ENCODE results near the gene KCNH4.
A peak's percentile ranks its signal among the peaks of the same experiment; 100 is the strongest.
"Not testable (repeated sequence)": the region's sequence is repeated elsewhere in the genome, so short reads cannot be mapped to it uniquely, and the experiment has no call there.

The KCNH4 gene

GRCh38 chr17:42206153-42206612 is 25.2 kb upstream of the KCNH4 start:
- H3K4me1 ChIP-seq (ENCODE audit: control insufficient read depth, insufficient read depth, low read length); H3K27me3 ChIP-seq (ENCODE audit: control insufficient read depth, insufficient read depth, low read length); H3K4me3 ChIP-seq (ENCODE audit: low read length); H3K9ac ChIP-seq (ENCODE audit: low read depth, low read length); H3K9me3 ChIP-seq (replicated peaks; ENCODE audit: low read length); H3K4me2 ChIP-seq (ENCODE audit: low read length): not testable (repeated sequence)
- H3K36me3 ChIP-seq (ENCODE audit: insufficient read depth, low read length), result peaks cover 39% of the 10 kb centered on the region

GRCh38 chr17:42203354-42203753 is 22.4 kb upstream of the KCNH4 start:
- peaks cover 7% of the 10 kb centered on the region for H3K4me1 ChIP-seq (ENCODE audit: control insufficient read depth, insufficient read depth, low read length)
- no peak overlapping the region for H3K4me3 ChIP-seq (ENCODE audit: low read length)
- H3K27me3 ChIP-seq (ENCODE audit: control insufficient read depth, insufficient read depth, low read length), result no peaks in the 10 kb centered on the region
- H3K9ac ChIP-seq (ENCODE audit: low read depth, low read length), result no peak overlapping the region
- H3K36me3 ChIP-seq (ENCODE audit: insufficient read depth, low read length), result peaks cover 29% of the 10 kb centered on the region
- no peak overlapping the region for H3K4me2 ChIP-seq (ENCODE audit: low read length)
- no peaks in the 10 kb centered on the region for H3K9me3 ChIP-seq (replicated peaks; ENCODE audit: low read length)

GRCh38 chr17:42202696-42203095 is 21.8 kb upstream of the KCNH4 start:
- no peak overlapping the region for H3K4me2 ChIP-seq (ENCODE audit: low read length)
- H3K9me3 ChIP-seq (replicated peaks; ENCODE audit: low read length), result no peaks in the 10 kb centered on the region
- peaks cover 29% of the 10 kb centered on the region for H3K36me3 ChIP-seq (ENCODE audit: insufficient read depth, low read length)
- H3K27me3 ChIP-seq (ENCODE audit: control insufficient read depth, insufficient read depth, low read length), result no peaks in the 10 kb centered on the region
- no peak overlapping the region for H3K4me3 ChIP-seq (ENCODE audit: low read length)
- H3K4me1 ChIP-seq (ENCODE audit: control insufficient read depth, insufficient read depth, low read length), result peaks cover 7% of the 10 kb centered on the region
- H3K9ac ChIP-seq (ENCODE audit: low read depth, low read length), result no peak overlapping the region

GRCh38 chr17:42202159-42202558 is 21.2 kb upstream of the KCNH4 start:
- Histone ChIP-seq H3K9me3 (replicated peaks; ENCODE audit: low read length) (no peaks in the 10 kb centered on the region), H3K4me3 (ENCODE audit: low read length) (no peak overlapping the region), H3K4me1 (ENCODE audit: control insufficient read depth, insufficient read depth, low read length) (peaks cover 7% of the 10 kb centered on the region), H3K4me2 (ENCODE audit: low read length) (no peak overlapping the region), H3K27me3 (ENCODE audit: control insufficient read depth, insufficient read depth, low read length) (no peaks in the 10 kb centered on the region), H3K9ac (ENCODE audit: low read depth, low read length) (no peak overlapping the region), H3K36me3 (ENCODE audit: insufficient read depth, low read length) (peaks cover 24% of the 10 kb centered on the region)

GRCh38 chr17:42201458-42201772 is 20.5 kb upstream of the KCNH4 start:
- H3K9me3 ChIP-seq (replicated peaks; ENCODE audit: low read length), result no peaks in the 10 kb centered on the region
- H3K4me3 ChIP-seq (ENCODE audit: low read length), result no peak overlapping the region
- H3K36me3 ChIP-seq (ENCODE audit: insufficient read depth, low read length), result peaks cover 24% of the 10 kb centered on the region
- peaks cover 7% of the 10 kb centered on the region for H3K4me1 ChIP-seq (ENCODE audit: control insufficient read depth, insufficient read depth, low read length)
- H3K27me3 ChIP-seq (ENCODE audit: control insufficient read depth, insufficient read depth, low read length), result no peaks in the 10 kb centered on the region
- no peak overlapping the region for H3K4me2 ChIP-seq (ENCODE audit: low read length)
- H3K9ac ChIP-seq (ENCODE audit: low read depth, low read length), result no peak overlapping the region

GRCh38 chr17:42200706-42201457 is 19.9 kb upstream of the KCNH4 start:
- H3K9ac ChIP-seq (ENCODE audit: low read depth, low read length), result no peak overlapping the region
- H3K4me1 ChIP-seq (ENCODE audit: control insufficient read depth, insufficient read depth, low read length), result peaks cover 7% of the 10 kb centered on the region
- peaks cover 24% of the 10 kb centered on the region for H3K36me3 ChIP-seq (ENCODE audit: insufficient read depth, low read length)

GRCh38 chr17:42199416-42200011 is 18.6 kb upstream of the KCNH4 start:
- H3K9ac ChIP-seq (ENCODE audit: low read depth, low read length), result no peak overlapping the region
- no peaks in the 10 kb centered on the region for H3K9me3 ChIP-seq (replicated peaks; ENCODE audit: low read length)
- H3K4me3 ChIP-seq (ENCODE audit: low read length), result no peak overlapping the region
- no peaks in the 10 kb centered on the region for H3K27me3 ChIP-seq (ENCODE audit: control insufficient read depth, insufficient read depth, low read length)
- H3K4me1 ChIP-seq (ENCODE audit: control insufficient read depth, insufficient read depth, low read length), result peaks cover 8% of the 10 kb centered on the region
- H3K4me2 ChIP-seq (ENCODE audit: low read length), result no peak overlapping the region
- peaks cover 20% of the 10 kb centered on the region for H3K36me3 ChIP-seq (ENCODE audit: insufficient read depth, low read length)

More at GRCh38 chr17:42200706-42201457, 19.9 kb upstream of the KCNH4 start:
- H3K9me3 ChIP-seq (replicated peaks; ENCODE audit: low read length), result no peaks in the 10 kb centered on the region
- H3K27me3 ChIP-seq (ENCODE audit: control insufficient read depth, insufficient read depth, low read length), result no peaks in the 10 kb centered on the region
- no peak overlapping the region for H3K4me3 ChIP-seq (ENCODE audit: low read length)
- no peak overlapping the region for H3K4me2 ChIP-seq (ENCODE audit: low read length)

GRCh38 chr17:42198897-42199296 is 18.0 kb upstream of the KCNH4 start:
- no peak overlapping the region for H3K9ac ChIP-seq (ENCODE audit: low read depth, low read length)
- no peak overlapping the region for H3K4me2 ChIP-seq (ENCODE audit: low read length)
- no peaks in the 10 kb centered on the region for H3K27me3 ChIP-seq (ENCODE audit: control insufficient read depth, insufficient read depth, low read length)
- no peaks in the 10 kb centered on the region for H3K9me3 ChIP-seq (replicated peaks; ENCODE audit: low read length)
- H3K36me3 ChIP-seq (ENCODE audit: insufficient read depth, low read length), result peaks cover 16% of the 10 kb centered on the region
- H3K4me1 ChIP-seq (ENCODE audit: control insufficient read depth, insufficient read depth, low read length), result peaks cover 12% of the 10 kb centered on the region
- no peak overlapping the region for H3K4me3 ChIP-seq (ENCODE audit: low read length)

GRCh38 chr17:42197564-42198156 is 16.7 kb upstream of the KCNH4 start:
- H3K9me3 ChIP-seq (replicated peaks; ENCODE audit: low read length), result no peaks in the 10 kb centered on the region
- H3K4me3 ChIP-seq (ENCODE audit: low read length), result no peak overlapping the region
- H3K4me1 ChIP-seq (ENCODE audit: control insufficient read depth, insufficient read depth, low read length), result peaks cover 18% of the 10 kb centered on the region
- H3K4me2 ChIP-seq (ENCODE audit: low read length), result no peak overlapping the region
- peaks cover 15% of the 10 kb centered on the region for H3K36me3 ChIP-seq (ENCODE audit: insufficient read depth, low read length)
- H3K9ac ChIP-seq (ENCODE audit: low read depth, low read length), result no peak overlapping the region
- no peaks in the 10 kb centered on the region for H3K27me3 ChIP-seq (ENCODE audit: control insufficient read depth, insufficient read depth, low read length)

- Histone ChIP-seq H3K4me2 (ENCODE audit: low read length) (peak within 1 kb of the TSS; percentile 95), H3K27me3 (ENCODE audit: control insufficient read depth, insufficient read depth, low read length) (no peaks in the 10 kb centered on the region), H3K36me3 (ENCODE audit: insufficient read depth, low read length) (no peaks in the 10 kb centered on the region), H3K4me1 (ENCODE audit: control insufficient read depth, insufficient read depth, low read length) (peaks cover 15% of the 10 kb centered on the region), H3K9me3 (replicated peaks; ENCODE audit: low read length) (no peaks in the 10 kb centered on the region), H3K4me3 (ENCODE audit: low read length) (peak within 1 kb of the TSS; percentile 89), H3K9ac (ENCODE audit: low read depth, low read length) (peak within 1 kb of the TSS; percentile 81)
These were observed 13.3 kb upstream of the KCNH4 start, which contains the start of gene GHDC for GRCh38 chr17:42193969-42194899. Gene GHDC, minus strand, starts transcription at chr17:42194494. Its CDS starts 913 bp downstream, at chr17:42193581.
